ENCODE data around the gene RNF168. TPM values are rescaled to one million over a fixed set of nuclear protein-coding genes. Genes with fewer than 3 reads are reported as not detected.
A peak's percentile ranks its signal among the peaks of the same experiment; 100 is the strongest.

RNF168 gene
- total RNA-seq, 1 donor from 2014 or later = 24.4 TPM

- Mint-ChIP-seq H3K9me3 (ENCODE audit: unreplicated experiment) (peaks cover 19% of the 10 kb centered on the region), H3K36me3 (ENCODE audit: unreplicated experiment) (peaks cover 33% of the 10 kb centered on the region), H3K27me3 (ENCODE audit: unreplicated experiment) (no peaks in the 10 kb centered on the region), H3K4me1 (ENCODE audit: low read depth, unreplicated experiment) (no peaks in the 10 kb centered on the region), H3K27ac (ENCODE audit: unreplicated experiment) (no peak overlapping the region), H3K4me3 (ENCODE audit: unreplicated experiment) (no peak overlapping the region)
- TF ChIP-seq CTCF (IDR thresholded peaks at IDR 0.05; ENCODE audit: partially characterized antibody, unreplicated experiment) = no peak
- DNase-seq = peak; percentile 55
These were observed 16.1 kb upstream of the RNF168 start for GRCh38 chr3:196519718-196520082.

GRCh38 chr3:196518966-196519717 is 15.6 kb upstream of the RNF168 start:
- peak; percentile 23 for TF ChIP-seq CTCF (IDR thresholded peaks at IDR 0.05; ENCODE audit: partially characterized antibody, unreplicated experiment)
- H3K4me1 Mint-ChIP-seq (ENCODE audit: low read depth, unreplicated experiment) = no peaks in the 10 kb centered on the region
- H3K27ac Mint-ChIP-seq (ENCODE audit: unreplicated experiment) = peak overlapping the region; percentile 18
- no peak overlapping the region for H3K4me3 Mint-ChIP-seq (ENCODE audit: unreplicated experiment)
- peaks cover 33% of the 10 kb centered on the region for H3K36me3 Mint-ChIP-seq (ENCODE audit: unreplicated experiment)
- peaks cover 19% of the 10 kb centered on the region for H3K9me3 Mint-ChIP-seq (ENCODE audit: unreplicated experiment)
- H3K27me3 Mint-ChIP-seq (ENCODE audit: unreplicated experiment) = no peaks in the 10 kb centered on the region
- DNase-seq = peak; percentile 30

- H3K4me1 Mint-ChIP-seq (ENCODE audit: low read depth, unreplicated experiment) = no peaks in the 10 kb centered on the region
- no peak for DNase-seq
- no peak overlapping the region for H3K4me3 Mint-ChIP-seq (ENCODE audit: unreplicated experiment)
- no peak for TF ChIP-seq CTCF (IDR thresholded peaks at IDR 0.05; ENCODE audit: partially characterized antibody, unreplicated experiment)
- no peak overlapping the region for H3K27ac Mint-ChIP-seq (ENCODE audit: unreplicated experiment)
- H3K27me3 Mint-ChIP-seq (ENCODE audit: unreplicated experiment) = no peaks in the 10 kb centered on the region
- H3K9me3 Mint-ChIP-seq (ENCODE audit: unreplicated experiment) = peaks cover 19% of the 10 kb centered on the region
- peaks cover 33% of the 10 kb centered on the region for H3K36me3 Mint-ChIP-seq (ENCODE audit: unreplicated experiment)
These were observed 14.4 kb upstream of the RNF168 start for GRCh38 chr3:196517919-196518318.

- TF ChIP-seq CTCF (IDR thresholded peaks at IDR 0.05; ENCODE audit: partially characterized antibody, unreplicated experiment) = no peak
- Mint-ChIP-seq H3K9me3 (ENCODE audit: unreplicated experiment) (peaks cover 16% of the 10 kb centered on the region), H3K4me3 (ENCODE audit: unreplicated experiment) (no peak overlapping the region), H3K36me3 (ENCODE audit: unreplicated experiment) (peaks cover 33% of the 10 kb centered on the region), H3K4me1 (ENCODE audit: low read depth, unreplicated experiment) (no peaks in the 10 kb centered on the region), H3K27me3 (ENCODE audit: unreplicated experiment) (no peaks in the 10 kb centered on the region), H3K27ac (ENCODE audit: unreplicated experiment) (no peak overlapping the region)
- no peak for DNase-seq
These were observed 13.7 kb upstream of the RNF168 start for GRCh38 chr3:196517162-196517800.
